ENCODE measurements around the gene XYLT1.

XYLT1 gene

DNA sequence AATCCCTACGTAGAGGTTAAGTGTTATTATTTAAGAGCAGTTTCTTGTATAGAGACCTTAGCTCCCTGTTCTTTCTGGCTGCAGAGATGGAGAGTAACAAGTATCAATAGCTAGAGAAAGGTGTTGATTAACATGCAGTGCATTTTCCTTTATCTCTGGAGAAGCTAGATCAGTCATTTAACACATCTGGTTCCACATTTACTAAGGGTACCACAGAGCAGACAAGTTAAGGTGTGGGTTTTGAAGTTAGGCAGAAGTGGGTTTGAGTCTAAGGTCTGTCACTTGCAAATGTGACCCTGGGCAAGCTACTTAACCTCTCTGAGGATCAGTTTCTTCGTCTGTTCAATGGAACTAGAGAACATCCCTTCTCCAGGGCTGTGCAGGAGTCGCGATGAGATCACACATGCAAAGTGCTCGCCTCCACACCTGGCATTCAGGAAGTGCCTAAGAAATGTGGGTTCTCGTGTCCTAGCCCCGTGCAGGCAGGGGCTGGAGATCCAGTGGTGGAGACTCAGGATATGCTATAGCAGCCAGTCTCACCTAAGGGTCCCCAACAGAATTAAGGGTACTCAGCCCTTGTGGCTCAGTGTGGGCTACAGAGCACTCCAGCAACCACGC, 224.4 kb downstream of the XYLT1 start:
- Histone ChIP-seq H3K36me3 (no peaks in the 10 kb centered on the region), H3K27ac (no peak overlapping the region), H3K9me3 (ENCODE audit: severe bottlenecking) (no peaks in the 10 kb centered on the region), H3K4me3 (ENCODE audit: low read depth, low read length) (no peak overlapping the region), H3K27me3 (ENCODE audit: insufficient read depth, low read depth, severe bottlenecking) (no peaks in the 10 kb centered on the region)
- no peak for DNase-seq
- TF ChIP-seq, protein P1, sequence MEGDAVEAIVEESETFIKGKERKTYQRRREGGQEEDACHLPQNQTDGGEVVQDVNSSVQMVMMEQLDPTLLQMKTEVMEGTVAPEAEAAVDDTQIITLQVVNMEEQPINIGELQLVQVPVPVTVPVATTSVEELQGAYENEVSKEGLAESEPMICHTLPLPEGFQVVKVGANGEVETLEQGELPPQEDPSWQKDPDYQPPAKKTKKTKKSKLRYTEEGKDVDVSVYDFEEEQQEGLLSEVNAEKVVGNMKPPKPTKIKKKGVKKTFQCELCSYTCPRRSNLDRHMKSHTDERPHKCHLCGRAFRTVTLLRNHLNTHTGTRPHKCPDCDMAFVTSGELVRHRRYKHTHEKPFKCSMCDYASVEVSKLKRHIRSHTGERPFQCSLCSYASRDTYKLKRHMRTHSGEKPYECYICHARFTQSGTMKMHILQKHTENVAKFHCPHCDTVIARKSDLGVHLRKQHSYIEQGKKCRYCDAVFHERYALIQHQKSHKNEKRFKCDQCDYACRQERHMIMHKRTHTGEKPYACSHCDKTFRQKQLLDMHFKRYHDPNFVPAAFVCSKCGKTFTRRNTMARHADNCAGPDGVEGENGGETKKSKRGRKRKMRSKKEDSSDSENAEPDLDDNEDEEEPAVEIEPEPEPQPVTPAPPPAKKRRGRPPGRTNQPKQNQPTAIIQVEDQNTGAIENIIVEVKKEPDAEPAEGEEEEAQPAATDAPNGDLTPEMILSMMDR (IDR thresholded peaks at IDR 0.05; ENCODE audit: low read depth, low read length) = no peak

DNA sequence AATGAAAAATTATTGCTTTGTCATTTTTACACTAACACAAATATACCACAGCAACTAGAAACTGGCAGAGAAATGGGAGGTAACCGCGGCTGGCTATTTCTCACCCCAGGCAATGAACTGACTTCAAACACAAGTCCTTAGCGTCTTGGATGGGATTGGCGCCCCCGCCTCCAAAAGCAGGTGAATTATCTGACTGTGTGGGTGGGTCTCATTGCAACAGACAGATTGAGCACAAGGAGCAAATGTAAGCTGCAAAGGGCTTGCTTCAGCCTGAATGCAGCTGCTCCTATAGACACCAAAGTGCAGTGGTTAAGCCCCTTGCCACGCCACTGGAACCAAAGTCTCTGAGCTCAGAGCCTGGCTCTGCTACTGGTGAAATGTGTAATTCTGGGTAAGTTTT, 225.0 kb downstream of the XYLT1 start:
- TF ChIP-seq, protein P1 (IDR thresholded peaks at IDR 0.05; ENCODE audit: low read depth, low read length) = no peak
- no peak overlapping the region for H3K27ac ChIP-seq
- no peak overlapping the region for H3K4me3 ChIP-seq (ENCODE audit: low read depth, low read length)
- no peak for DNase-seq
- no peaks in the 10 kb centered on the region for H3K9me3 ChIP-seq (ENCODE audit: severe bottlenecking)
- H3K36me3 ChIP-seq = no peaks in the 10 kb centered on the region
- H3K27me3 ChIP-seq (ENCODE audit: insufficient read depth, low read depth, severe bottlenecking) = no peaks in the 10 kb centered on the region

DNA sequence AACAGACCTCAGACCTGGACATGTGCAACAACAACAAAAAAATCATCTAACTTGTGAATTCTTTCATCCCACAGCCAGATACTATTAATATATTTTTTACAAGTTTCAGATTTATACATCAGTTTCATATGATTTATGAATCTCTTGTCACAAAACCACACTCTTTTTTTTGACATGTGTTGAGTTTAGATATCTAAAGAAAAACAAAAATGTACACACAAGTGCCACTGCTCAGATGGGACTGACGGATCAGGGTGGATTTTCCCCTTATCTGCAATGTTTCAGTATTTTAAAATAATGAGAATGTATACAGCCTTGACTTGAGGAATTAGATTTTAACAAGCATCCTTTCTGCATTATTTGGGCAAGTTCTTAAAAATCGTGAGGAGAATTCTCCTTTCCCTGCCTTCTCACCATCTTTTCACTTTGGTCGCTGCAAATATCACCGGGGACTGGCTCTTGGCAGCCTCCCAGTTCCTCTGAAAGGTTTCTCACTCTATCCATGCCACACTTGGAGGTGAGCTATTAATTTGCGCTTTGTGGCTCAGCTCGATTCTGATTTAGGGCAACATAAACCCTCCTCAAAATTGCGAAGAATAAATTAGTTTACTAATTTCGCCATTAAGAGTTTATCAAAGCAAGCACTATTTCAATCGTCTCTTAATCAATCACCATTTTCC, 225.7 kb downstream of the XYLT1 start:
- H3K36me3 ChIP-seq = no peaks in the 10 kb centered on the region
- H3K27me3 ChIP-seq (ENCODE audit: insufficient read depth, low read depth, severe bottlenecking) = no peaks in the 10 kb centered on the region
- no peak overlapping the region for H3K27ac ChIP-seq
- no peak overlapping the region for H3K4me3 ChIP-seq (ENCODE audit: low read depth, low read length)
- no peaks in the 10 kb centered on the region for H3K9me3 ChIP-seq (ENCODE audit: severe bottlenecking)
- TF ChIP-seq, protein P1 (IDR thresholded peaks at IDR 0.05; ENCODE audit: low read depth, low read length) = no peak
- no peak for DNase-seq

DNA sequence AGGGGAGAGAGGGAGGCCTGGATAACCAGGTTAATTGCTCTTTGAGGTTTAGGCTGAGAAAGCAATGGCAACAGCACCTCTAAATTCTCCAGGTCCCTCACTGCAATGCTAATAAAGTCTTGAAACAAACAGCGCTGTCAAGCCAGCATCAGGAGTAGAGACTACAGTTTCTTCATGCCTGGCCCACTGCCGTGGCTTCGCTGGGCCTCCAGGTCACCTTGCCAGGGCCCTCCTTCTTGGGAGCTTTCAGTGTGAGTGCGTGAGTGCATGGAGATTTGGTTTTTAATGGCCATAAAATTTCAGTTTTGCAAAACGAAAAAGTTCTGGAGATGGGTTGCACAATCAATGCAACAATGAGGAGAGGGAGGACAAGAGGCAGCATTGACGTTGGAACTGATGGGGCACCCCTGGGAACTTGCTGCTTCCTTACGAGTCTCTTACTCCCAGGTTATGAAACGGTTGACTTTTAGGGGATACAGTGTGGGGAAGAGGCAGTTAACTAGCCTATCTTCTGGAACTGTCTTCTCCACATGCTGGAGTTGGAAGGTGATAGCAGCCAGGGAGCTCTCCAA, 229.4 kb downstream of the XYLT1 start:
- Histone ChIP-seq H3K4me3 (ENCODE audit: low read depth, low read length) (no peak overlapping the region), H3K27me3 (ENCODE audit: insufficient read depth, low read depth, severe bottlenecking) (no peaks in the 10 kb centered on the region), H3K9me3 (ENCODE audit: severe bottlenecking) (no peaks in the 10 kb centered on the region), H3K36me3 (no peaks in the 10 kb centered on the region), H3K27ac (no peak overlapping the region)
- no peak for DNase-seq
- TF ChIP-seq, protein P1 (IDR thresholded peaks at IDR 0.05; ENCODE audit: low read depth, low read length) = no peak

DNA sequence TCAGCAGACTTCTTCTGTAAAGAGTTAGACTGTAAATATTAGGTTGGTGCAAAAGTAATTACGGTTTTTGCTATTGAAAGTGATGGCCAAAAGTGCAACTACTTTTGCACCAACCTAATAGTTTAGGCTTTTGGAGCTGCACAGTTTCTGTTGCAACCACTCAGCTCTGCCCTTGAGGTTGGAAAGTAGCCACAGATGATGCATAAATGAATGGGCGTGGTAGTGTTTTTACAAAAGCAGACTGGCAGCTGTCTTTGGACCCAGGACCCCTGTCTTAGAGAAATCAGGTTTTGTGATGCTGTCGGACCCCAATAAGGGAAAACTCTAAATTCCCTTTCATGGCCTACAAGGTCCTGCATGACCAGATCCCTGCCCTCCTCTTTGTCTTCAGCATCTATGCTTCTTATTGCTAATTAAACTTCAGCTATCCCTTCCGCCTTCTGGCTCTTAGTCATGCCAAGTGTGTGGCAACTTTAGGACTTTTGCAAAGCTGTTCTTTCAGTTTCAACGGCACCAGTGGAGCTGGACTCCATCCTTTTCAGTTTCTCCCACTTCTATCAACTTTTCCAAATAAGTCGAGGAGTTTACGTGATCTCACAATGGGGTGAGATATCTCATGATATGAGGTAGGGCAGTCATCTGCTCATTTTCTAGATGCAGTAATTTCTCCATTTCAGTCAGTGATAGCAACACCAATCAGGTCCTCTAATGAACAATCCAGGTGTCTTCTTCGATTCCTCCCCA, 232.3 kb downstream of the XYLT1 start:
- Histone ChIP-seq H3K27me3 (ENCODE audit: insufficient read depth, low read depth, severe bottlenecking) (no peaks in the 10 kb centered on the region), H3K4me3 (ENCODE audit: low read depth, low read length) (no peak overlapping the region), H3K9me3 (ENCODE audit: severe bottlenecking) (no peaks in the 10 kb centered on the region), H3K36me3 (no peaks in the 10 kb centered on the region), H3K27ac (no peak overlapping the region)
- TF ChIP-seq, protein P1 (IDR thresholded peaks at IDR 0.05; ENCODE audit: low read depth, low read length) = no peak
- DNase-seq = no peak

Data from WERI-Rb-1 (cell line).